Stimulated activated CD4-positive, alpha-beta T cell treated with anti-CD3 and anti-CD28 coated beads, Interleukin-2, amount 100 ng/mL, for 24 hours (primary cell): ENCODE data around the gene BCAS1.
"Not testable (repeated sequence)": the region's sequence is repeated elsewhere in the genome, so short reads cannot be mapped to it uniquely, and the experiment has no call there.

Source experiments
- DNase-seq, 2 donors: peaks; one replicate each; pipeline ENCODE4 v3.0.0-alpha.2; 2020

Gene BCAS1

GRCh38 chr20:53981752-53982437 lies 88.5 kb downstream of the BCAS1 start:
- DNase-seq, result peak in 1 of 2 donors; percentile 20

- DNase-seq, result no peak
Observed at GRCh38 chr20:53981130-53981529, 89.3 kb downstream of the BCAS1 start.

GRCh38 chr20:53980031-53980465 lies 90.3 kb downstream of the BCAS1 start:
- no peak for DNase-seq

GRCh38 chr20:53978497-53978896 lies 91.9 kb downstream of the BCAS1 start:
- no peak for DNase-seq

- DNase-seq, result no peak
Observed at GRCh38 chr20:53977391-53977790, 93.0 kb downstream of the BCAS1 start.

GRCh38 chr20:53975761-53976160 lies 94.6 kb downstream of the BCAS1 start:
- DNase-seq, result no peak

GRCh38 chr20:53974785-53975555 lies 95.4 kb downstream of the BCAS1 start:
- DNase-seq, result no peak

GRCh38 chr20:53973882-53974281 lies 96.5 kb downstream of the BCAS1 start:
- DNase-seq, result not testable (repeated sequence)

- no peak for DNase-seq
Observed at GRCh38 chr20:53972179-53972578, 98.2 kb downstream of the BCAS1 start.

- no peak for DNase-seq
Observed at GRCh38 chr20:53971096-53971683, 99.2 kb downstream of the BCAS1 start.

GRCh38 chr20:53970232-53970631 lies 100.2 kb downstream of the BCAS1 start:
- no peak for DNase-seq

GRCh38 chr20:53967527-53967926 lies 102.9 kb downstream of the BCAS1 start:
- no peak for DNase-seq

- no peak for DNase-seq
Observed at GRCh38 chr20:53966774-53967398, 103.5 kb downstream of the BCAS1 start.

- DNase-seq, result no peak
Observed at GRCh38 chr20:53964501-53965253, 105.7 kb downstream of the BCAS1 start.

- DNase-seq, result no peak
Observed at GRCh38 chr20:53964067-53964466, 106.3 kb downstream of the BCAS1 start.

GRCh38 chr20:53963635-53964034 lies 106.8 kb downstream of the BCAS1 start:
- no peak for DNase-seq

GRCh38 chr20:53962388-53962787 lies 108.0 kb downstream of the BCAS1 start:
- DNase-seq, result no peak

GRCh38 chr20:53961527-53961926 lies 108.9 kb downstream of the BCAS1 start:
- no peak for DNase-seq

GRCh38 chr20:53960579-53961272 lies 109.7 kb downstream of the BCAS1 start:
- no peak for DNase-seq

GRCh38 chr20:53959911-53960578 lies 110.3 kb downstream of the BCAS1 start:
- no peak for DNase-seq

- DNase-seq, result no peak
Observed at GRCh38 chr20:53958260-53958659, 112.1 kb downstream of the BCAS1 start.
